Suprapubic skin (tissue), 4 donors: ENCODE results near the gene CADM4.

Source experiments
- CTCF ChIP-seq, 2 donors: fragments of 200-600 bp in 1 of 2; fragments of 450-650 bp in 1 of 2; sonication (generic) in 1 of 2; IDR thresholded peaks; one replicate each; pipeline ENCODE4 v1.5.1; 2016 to 2019; ENCODE audit warnings: antibody characterized with exemption in 2 of 2, mild to moderate bottlenecking in 1 of 2, moderate library complexity in 1 of 2
- EP300 ChIP-seq: sonication (generic); formaldehyde crosslinking; IDR thresholded peaks from one replicate; pipeline ENCODE4 v1.6.1; 2017; ENCODE audit warnings: antibody characterized with exemption
- POLR2A ChIP-seq, 2 donors: fragments of 450-650 bp; IDR thresholded peaks; one replicate each; pipeline ENCODE4 v1.6.1; 2017; ENCODE audit warnings: antibody characterized with exemption in 2 of 2, mild to moderate bottlenecking in 2 of 2, moderate library complexity in 2 of 2
- POLR2AphosphoS5 ChIP-seq, 3 donors: sonication (generic); formaldehyde crosslinking; IDR thresholded peaks; one replicate each; pipeline ENCODE4 v1.6.1; 2017; ENCODE audit warnings: antibody characterized with exemption in 3 of 3

- TF ChIP-seq CTCF (IDR thresholded peaks at IDR 0.05), result no peak
- TF ChIP-seq POLR2A (IDR thresholded peaks at IDR 0.05), result no peak
- no peak for TF ChIP-seq POLR2AphosphoS5 (IDR thresholded peaks at IDR 0.05)
- TF ChIP-seq EP300, result no peak
Observed at GRCh38 chr19:43582495-43582894, 57.2 kb downstream of the CADM4 start.
